ENCODE measurements around the gene RAB22A. TPM values are rescaled to one million over a fixed set of nuclear protein-coding genes. Genes with fewer than 3 reads are reported as not detected.

RAB22A gene
- total RNA-seq, 6 experiments from 2014 or later, result 20.4 to 26.0 (median 22.7) TPM

DNA sequence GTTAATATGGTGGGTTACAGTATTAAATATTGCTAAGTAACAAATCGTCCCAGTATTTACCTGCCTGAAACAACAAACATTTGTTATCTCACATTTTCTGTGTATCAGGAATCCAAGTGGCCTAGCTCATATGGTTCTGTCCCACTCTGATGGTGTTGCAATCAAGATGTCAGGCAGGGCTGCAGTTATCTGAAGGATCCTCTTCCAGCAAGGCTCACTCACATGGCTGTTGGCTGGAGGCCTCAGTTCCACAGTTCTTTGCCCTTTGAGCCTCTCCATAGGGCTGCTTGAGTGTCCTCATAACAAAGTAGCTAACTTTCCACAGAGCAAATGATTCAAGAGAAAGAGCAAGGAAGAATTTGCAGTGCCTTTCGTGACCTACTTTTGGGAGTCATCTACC, 17.7 kb downstream of the RAB22A start:
- TF ChIP-seq, protein P1, sequence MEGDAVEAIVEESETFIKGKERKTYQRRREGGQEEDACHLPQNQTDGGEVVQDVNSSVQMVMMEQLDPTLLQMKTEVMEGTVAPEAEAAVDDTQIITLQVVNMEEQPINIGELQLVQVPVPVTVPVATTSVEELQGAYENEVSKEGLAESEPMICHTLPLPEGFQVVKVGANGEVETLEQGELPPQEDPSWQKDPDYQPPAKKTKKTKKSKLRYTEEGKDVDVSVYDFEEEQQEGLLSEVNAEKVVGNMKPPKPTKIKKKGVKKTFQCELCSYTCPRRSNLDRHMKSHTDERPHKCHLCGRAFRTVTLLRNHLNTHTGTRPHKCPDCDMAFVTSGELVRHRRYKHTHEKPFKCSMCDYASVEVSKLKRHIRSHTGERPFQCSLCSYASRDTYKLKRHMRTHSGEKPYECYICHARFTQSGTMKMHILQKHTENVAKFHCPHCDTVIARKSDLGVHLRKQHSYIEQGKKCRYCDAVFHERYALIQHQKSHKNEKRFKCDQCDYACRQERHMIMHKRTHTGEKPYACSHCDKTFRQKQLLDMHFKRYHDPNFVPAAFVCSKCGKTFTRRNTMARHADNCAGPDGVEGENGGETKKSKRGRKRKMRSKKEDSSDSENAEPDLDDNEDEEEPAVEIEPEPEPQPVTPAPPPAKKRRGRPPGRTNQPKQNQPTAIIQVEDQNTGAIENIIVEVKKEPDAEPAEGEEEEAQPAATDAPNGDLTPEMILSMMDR (IDR thresholded peaks at IDR 0.05), result no peak
- peaks cover 33% of the 10 kb centered on the region for H3K4me1 Mint-ChIP-seq (ENCODE audit: low read depth)
- no peak for DNase-seq
- peaks cover 21% of the 10 kb centered on the region for H3K36me3 Mint-ChIP-seq (ENCODE audit: low read depth)
- H3K9me3 Mint-ChIP-seq, result no peaks in the 10 kb centered on the region
- no peaks in the 10 kb centered on the region for H3K27me3 Mint-ChIP-seq (ENCODE audit: insufficient read depth)
- no peak overlapping the region for H3K27ac Mint-ChIP-seq
- H3K4me3 Mint-ChIP-seq, result no peak overlapping the region

DNA sequence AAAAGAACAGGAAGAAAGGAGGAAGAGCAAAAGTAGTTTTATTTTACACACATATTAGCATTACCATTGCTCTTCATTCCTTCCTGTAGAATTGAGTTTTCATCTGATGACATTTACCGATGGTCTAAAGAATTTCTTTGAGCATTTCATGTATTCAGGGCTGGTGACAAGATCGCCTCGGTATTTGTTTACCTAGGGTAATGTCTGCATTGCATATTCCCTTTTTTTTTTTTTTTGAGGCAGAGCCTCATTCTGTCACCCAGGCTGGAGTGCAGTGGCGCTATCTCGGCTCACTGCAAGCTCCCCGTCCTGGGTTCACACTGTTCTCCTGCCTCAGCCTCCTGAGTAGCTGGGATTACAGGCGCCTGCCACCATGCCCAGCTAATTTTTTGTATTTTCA, 19.3 kb downstream of the RAB22A start:
- TF ChIP-seq, protein P1 (IDR thresholded peaks at IDR 0.05), result no peak
- H3K27me3 Mint-ChIP-seq (ENCODE audit: insufficient read depth), result no peaks in the 10 kb centered on the region
- peaks cover 38% of the 10 kb centered on the region for H3K4me1 Mint-ChIP-seq (ENCODE audit: low read depth)
- DNase-seq, result no peak
- H3K4me3 Mint-ChIP-seq, result no peak overlapping the region
- no peaks in the 10 kb centered on the region for H3K9me3 Mint-ChIP-seq
- H3K36me3 Mint-ChIP-seq (ENCODE audit: low read depth), result peaks cover 27% of the 10 kb centered on the region
- H3K27ac Mint-ChIP-seq, result no peak overlapping the region

DNA sequence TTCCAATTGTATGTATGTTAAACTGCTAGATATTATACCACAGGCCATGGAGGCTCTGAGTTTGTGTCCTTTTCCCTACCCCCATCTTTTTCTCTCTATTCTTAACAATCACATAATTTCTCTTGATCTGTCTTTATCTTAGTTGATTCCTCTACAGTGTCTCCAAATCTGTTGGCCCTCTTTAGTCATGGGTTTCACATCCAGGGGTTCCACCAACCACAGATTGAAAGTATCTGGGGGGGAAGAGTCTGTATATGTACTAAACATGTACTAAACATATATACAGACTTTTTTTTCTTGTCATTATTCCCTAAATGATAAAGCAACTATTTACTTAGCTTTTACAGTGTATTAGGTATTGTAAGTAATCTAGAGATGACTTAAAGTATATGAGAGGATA, 20.2 kb downstream of the RAB22A start:
- peaks cover 27% of the 10 kb centered on the region for H3K36me3 Mint-ChIP-seq (ENCODE audit: low read depth)
- peaks cover 38% of the 10 kb centered on the region for H3K4me1 Mint-ChIP-seq (ENCODE audit: low read depth)
- DNase-seq, result no peak
- H3K27ac Mint-ChIP-seq, result no peak overlapping the region
- no peak overlapping the region for H3K4me3 Mint-ChIP-seq
- H3K27me3 Mint-ChIP-seq (ENCODE audit: insufficient read depth), result no peaks in the 10 kb centered on the region
- TF ChIP-seq, protein P1 (IDR thresholded peaks at IDR 0.05), result no peak
- H3K9me3 Mint-ChIP-seq, result no peaks in the 10 kb centered on the region

DNA sequence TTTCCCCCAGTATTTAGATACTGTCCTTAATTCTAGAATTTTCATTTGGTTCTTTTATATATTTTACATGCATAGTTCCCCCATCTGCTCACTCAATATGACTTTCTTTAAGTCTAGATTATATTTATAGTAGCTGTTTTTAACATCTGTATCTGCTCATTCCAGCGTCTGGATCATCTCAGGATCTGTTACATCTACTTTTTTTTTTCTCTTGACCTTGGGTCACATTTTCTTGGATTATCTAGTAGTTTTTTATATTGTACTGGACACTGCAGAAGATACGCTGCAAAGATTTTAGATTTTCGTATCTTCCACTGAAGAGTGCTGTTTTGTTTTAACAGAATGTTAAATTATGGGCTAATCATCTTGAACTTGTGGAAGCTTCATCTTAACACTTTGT, 20.7 kb downstream of the RAB22A start:
- H3K9me3 Mint-ChIP-seq, result no peaks in the 10 kb centered on the region
- H3K27me3 Mint-ChIP-seq (ENCODE audit: insufficient read depth), result no peaks in the 10 kb centered on the region
- no peak overlapping the region for H3K4me3 Mint-ChIP-seq
- no peak overlapping the region for H3K27ac Mint-ChIP-seq
- peaks cover 38% of the 10 kb centered on the region for H3K4me1 Mint-ChIP-seq (ENCODE audit: low read depth)
- peaks cover 27% of the 10 kb centered on the region for H3K36me3 Mint-ChIP-seq (ENCODE audit: low read depth)
- DNase-seq, result no peak
- TF ChIP-seq, protein P1 (IDR thresholded peaks at IDR 0.05), result no peak

DNA sequence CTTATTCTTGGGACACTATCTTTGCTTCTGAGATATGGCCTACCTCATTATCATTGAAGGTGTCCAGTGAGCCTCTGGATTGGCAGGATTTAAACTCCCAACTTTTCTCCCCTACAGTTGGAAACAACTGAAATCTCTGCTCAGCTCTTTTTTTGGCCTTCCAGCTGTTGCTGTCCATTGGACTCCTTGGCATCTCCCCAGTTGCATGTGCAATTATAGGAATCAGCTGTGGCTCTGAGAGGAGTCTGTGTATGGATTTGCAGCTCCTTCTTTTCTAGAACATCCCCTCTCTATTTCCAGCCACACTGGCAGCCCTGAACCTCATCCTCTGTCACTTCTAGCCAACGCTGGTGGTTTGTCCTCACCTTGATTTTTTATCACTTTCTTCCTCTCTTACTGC, 21.2 kb downstream of the RAB22A start:
- Mint-ChIP-seq H3K4me3 (no peak overlapping the region), H3K4me1 (ENCODE audit: low read depth) (peaks cover 34% of the 10 kb centered on the region), H3K27ac (no peak overlapping the region; the same call in 1 of the 2 replicates), H3K36me3 (ENCODE audit: low read depth) (peaks cover 23% of the 10 kb centered on the region), H3K9me3 (no peaks in the 10 kb centered on the region), H3K27me3 (ENCODE audit: insufficient read depth) (no peaks in the 10 kb centered on the region)
- TF ChIP-seq, protein P1 (IDR thresholded peaks at IDR 0.05), result no peak
- DNase-seq, result no peak
